Brain microvascular endothelial cell (primary cell): ENCODE results near the gene C12orf42.

ENCODE experiments used
- DNase-seq: peaks from one replicate; pipeline ENCODE4 v3.0.0-alpha.2; 2020
- H3K27ac ChIP-seq: fragments of 250-450 bp; sonication (Bioruptor Pico); 2 replicates; pipeline ENCODE4 v1.5.1; 2020; ENCODE audit warnings: mild to moderate bottlenecking, moderate library complexity
- H3K27me3 ChIP-seq: fragments of 250-450 bp; sonication (Bioruptor Pico); replicated peaks from 2 replicates; pipeline ENCODE4 v1.5.1; 2020; ENCODE audit warnings: mild to moderate bottlenecking
- H3K36me3 ChIP-seq: fragments of 250-450 bp; sonication (Bioruptor Pico); replicated peaks from 2 replicates; pipeline ENCODE4 v1.5.1; 2020; ENCODE audit warnings: mild to moderate bottlenecking
- H3K4me3 ChIP-seq: 2 replicates; pipeline ENCODE4 v1.5.1; 2011; ENCODE audit warnings: low read depth, mild to moderate bottlenecking, control low read depth, low read length, moderate library complexity
- in situ Hi-C: cut with HindIII; loops from 2 replicates; pipeline ENCODE4 v1.10.0; 2017; ENCODE audit warnings: low sequenced_read_pairs, low pct_ligation_motif_present
- TF ChIP-seq, protein P1 (sequence below): IDR thresholded peaks from 2 replicates; pipeline ENCODE4 v1.5.1; 2011; ENCODE audit warnings: low read depth, mild to moderate bottlenecking, moderate library complexity, low read length, control low read depth, inconsistent platforms; ENCODE audit errors: missing control alignments

C12orf42 gene

DNA sequence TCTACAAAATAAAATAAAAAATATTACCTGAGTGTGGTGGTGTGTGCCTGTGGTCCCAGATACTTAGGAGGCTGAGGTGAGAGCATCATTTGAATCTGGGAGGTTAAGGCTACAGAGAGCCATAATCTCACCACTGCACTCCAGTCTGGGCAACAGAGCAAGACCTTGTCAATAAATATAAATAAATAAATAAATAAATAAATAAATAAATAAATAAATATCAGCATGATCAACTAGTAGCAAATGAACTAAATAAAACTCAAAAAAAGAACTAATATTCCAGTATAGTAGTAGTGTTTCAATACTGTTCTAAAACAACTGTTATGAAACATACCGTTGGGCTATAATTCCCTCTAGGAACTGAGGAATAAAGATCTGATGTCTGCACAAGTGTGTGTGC is 74.4 kb downstream of the C12orf42 start:
- in situ Hi-C loops = no loop called here
- DNase-seq = no peak
- TF ChIP-seq, protein P1, sequence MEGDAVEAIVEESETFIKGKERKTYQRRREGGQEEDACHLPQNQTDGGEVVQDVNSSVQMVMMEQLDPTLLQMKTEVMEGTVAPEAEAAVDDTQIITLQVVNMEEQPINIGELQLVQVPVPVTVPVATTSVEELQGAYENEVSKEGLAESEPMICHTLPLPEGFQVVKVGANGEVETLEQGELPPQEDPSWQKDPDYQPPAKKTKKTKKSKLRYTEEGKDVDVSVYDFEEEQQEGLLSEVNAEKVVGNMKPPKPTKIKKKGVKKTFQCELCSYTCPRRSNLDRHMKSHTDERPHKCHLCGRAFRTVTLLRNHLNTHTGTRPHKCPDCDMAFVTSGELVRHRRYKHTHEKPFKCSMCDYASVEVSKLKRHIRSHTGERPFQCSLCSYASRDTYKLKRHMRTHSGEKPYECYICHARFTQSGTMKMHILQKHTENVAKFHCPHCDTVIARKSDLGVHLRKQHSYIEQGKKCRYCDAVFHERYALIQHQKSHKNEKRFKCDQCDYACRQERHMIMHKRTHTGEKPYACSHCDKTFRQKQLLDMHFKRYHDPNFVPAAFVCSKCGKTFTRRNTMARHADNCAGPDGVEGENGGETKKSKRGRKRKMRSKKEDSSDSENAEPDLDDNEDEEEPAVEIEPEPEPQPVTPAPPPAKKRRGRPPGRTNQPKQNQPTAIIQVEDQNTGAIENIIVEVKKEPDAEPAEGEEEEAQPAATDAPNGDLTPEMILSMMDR = no peak
- H3K36me3 ChIP-seq = no peaks in the 10 kb centered on the region
- no peak overlapping the region for H3K27ac ChIP-seq
- no peak overlapping the region for H3K4me3 ChIP-seq
- no peaks in the 10 kb centered on the region for H3K27me3 ChIP-seq

DNA sequence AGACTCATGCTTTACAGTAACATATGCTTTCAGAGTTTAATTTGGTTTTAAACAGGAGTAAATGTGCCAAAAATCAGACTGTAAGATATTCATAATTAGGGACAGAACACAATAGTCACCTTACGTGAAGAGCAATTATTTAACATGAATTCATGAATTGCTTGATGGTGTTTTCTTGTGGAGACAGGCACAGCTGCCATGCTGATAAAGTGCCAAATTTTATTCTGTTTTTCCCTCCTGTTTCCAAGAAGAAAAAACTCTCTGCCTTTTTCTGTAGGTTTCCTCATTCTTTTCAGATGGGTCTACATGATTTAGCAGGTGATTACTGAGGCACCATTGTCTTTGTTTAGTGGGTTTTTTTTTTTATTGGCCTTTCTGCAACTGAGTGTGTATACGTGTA is 80.1 kb downstream of the C12orf42 start:
- H3K4me3 ChIP-seq = no peak overlapping the region
- no peaks in the 10 kb centered on the region for H3K36me3 ChIP-seq
- TF ChIP-seq, protein P1 = no peak
- no peak for DNase-seq
- no peaks in the 10 kb centered on the region for H3K27me3 ChIP-seq
- in situ Hi-C loops = no loop called here
- no peak overlapping the region for H3K27ac ChIP-seq

DNA sequence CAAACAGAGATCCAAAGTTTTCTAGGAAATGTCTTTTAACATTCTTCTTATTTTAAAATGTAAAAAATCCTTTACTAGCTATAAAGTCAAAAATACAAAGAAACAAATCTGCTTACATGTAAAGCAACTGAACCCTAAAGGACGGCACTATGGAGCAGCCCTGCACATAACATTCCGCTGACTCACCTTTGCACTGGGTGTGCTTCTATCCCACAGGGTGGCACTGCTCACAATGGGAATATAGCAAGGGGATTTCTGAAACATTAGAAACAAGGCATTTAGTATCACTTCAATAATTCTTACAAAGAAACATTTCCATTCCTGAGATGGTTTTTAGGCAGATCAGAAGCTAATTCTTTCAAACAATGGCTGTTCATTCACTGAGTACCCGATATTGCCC is 94.3 kb downstream of the C12orf42 start:
- in situ Hi-C loops = no loop called here
- H3K4me3 ChIP-seq = no peak overlapping the region
- TF ChIP-seq, protein P1 = no peak
- no peak for DNase-seq
- no peaks in the 10 kb centered on the region for H3K36me3 ChIP-seq
- H3K27ac ChIP-seq = no peak overlapping the region
- H3K27me3 ChIP-seq = no peaks in the 10 kb centered on the region

DNA sequence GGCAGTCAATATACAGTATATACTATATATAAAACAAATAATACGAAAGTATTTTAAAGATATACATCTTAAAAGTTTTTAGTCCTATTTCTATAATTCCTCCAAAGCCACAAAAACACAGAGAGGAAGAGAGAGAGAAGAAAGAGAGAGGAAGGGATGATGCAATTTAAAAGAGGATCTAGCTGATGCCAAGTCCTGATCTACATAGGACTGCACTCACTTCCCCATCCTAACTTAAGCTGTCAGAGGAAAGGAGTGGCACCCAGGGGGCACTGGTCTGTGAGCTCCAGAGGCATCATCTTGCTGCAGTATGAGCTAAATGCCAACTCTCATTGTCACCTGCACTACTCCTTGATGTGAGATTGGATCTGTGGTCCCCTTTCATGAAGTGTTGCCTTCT is 95.8 kb downstream of the C12orf42 start:
- TF ChIP-seq, protein P1 = no peak
- no peaks in the 10 kb centered on the region for H3K36me3 ChIP-seq
- DNase-seq = no peak
- H3K27me3 ChIP-seq = no peaks in the 10 kb centered on the region
- no peak overlapping the region for H3K27ac ChIP-seq
- no peak overlapping the region for H3K4me3 ChIP-seq
- in situ Hi-C loops = no loop called here

DNA sequence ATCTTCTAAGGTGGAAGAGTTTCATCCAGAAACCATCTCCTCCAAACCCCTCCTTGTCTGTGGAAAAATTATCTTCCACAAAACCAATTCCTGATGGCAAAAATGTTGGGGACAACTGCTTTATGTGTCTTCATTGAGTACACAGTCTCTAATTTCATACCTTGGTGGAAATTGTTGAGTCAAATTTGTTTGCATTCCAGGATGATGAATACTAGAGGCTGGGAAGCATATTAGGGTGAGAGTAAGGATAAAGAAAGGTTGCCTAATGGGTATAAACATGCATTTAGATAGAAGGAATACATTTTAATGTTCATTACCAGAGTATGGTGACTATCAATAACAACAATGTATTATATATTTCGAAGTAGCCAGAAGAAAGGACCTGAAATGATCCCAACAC is 98.2 kb downstream of the C12orf42 start:
- TF ChIP-seq, protein P1 = no peak
- DNase-seq = no peak
- Histone ChIP-seq H3K27ac (no peak overlapping the region), H3K4me3 (no peak overlapping the region), H3K36me3 (no peaks in the 10 kb centered on the region), H3K27me3 (no peaks in the 10 kb centered on the region)
- in situ Hi-C loops = no loop called here

GRCh38 chr12:103392722-103393121 is 103.0 kb downstream of the C12orf42 start:
- TF ChIP-seq, protein P1 = no peak
- H3K36me3 ChIP-seq = no peaks in the 10 kb centered on the region
- no peak overlapping the region for H3K27ac ChIP-seq
- no peaks in the 10 kb centered on the region for H3K27me3 ChIP-seq
- no peak overlapping the region for H3K4me3 ChIP-seq
- in situ Hi-C loops = no loop called here
- no peak for DNase-seq
